CD4-positive, alpha-beta T cell treated with Interleukin-4 for 4 hours (primary cell): ENCODE data around the gene SNX8.
"Not testable (repeated sequence)": the region's sequence is repeated elsewhere in the genome, so short reads cannot be mapped to it uniquely, and the experiment has no call there.

Experiments used
- DNase-seq: peaks from one replicate; pipeline ENCODE4 v3.0.0-alpha.2; 2020

SNX8 gene, protein sequence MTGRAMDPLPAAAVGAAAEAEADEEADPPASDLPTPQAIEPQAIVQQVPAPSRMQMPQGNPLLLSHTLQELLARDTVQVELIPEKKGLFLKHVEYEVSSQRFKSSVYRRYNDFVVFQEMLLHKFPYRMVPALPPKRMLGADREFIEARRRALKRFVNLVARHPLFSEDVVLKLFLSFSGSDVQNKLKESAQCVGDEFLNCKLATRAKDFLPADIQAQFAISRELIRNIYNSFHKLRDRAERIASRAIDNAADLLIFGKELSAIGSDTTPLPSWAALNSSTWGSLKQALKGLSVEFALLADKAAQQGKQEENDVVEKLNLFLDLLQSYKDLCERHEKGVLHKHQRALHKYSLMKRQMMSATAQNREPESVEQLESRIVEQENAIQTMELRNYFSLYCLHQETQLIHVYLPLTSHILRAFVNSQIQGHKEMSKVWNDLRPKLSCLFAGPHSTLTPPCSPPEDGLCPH

DNA sequence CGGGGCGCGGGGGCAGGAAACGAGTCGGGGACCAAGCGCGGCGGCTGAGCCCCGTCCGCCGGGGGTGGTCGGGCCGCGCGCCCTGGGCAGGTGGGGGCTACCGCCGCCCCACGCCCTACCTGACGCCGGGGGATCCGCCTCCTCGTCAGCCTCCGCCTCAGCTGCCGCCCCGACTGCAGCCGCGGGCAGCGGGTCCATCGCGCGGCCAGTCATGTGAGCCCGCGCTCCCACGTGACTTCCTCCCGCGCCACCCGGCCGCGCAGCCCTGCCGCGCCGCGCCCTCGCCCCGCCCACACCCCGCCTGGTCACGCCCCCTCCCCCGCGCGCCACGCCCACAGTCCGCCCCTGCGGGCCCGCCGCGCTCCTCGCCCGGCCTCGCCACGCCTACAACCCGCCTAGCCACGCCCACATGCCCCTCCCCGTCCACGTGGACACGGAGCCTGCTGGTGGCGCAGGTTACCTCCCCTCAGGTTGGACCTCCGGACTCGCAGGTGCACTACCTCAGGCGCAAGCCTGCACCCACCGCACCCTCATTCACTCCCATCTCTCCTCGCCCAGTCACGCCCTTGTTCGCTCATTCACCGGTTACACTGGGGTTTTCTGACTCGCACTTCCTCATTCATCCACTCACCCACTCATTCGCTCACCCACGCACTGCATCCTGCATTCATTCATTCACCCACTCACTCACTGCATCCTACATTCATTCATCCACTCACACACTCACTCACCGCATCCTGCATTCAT, at the start of gene SNX8:
Gene SNX8, minus strand, starts transcription at position 233 of the 747 bp plus-strand sequence. Its CDS starts 20 bp downstream, at position 213.
- peak; percentile 88 for DNase-seq

DNA sequence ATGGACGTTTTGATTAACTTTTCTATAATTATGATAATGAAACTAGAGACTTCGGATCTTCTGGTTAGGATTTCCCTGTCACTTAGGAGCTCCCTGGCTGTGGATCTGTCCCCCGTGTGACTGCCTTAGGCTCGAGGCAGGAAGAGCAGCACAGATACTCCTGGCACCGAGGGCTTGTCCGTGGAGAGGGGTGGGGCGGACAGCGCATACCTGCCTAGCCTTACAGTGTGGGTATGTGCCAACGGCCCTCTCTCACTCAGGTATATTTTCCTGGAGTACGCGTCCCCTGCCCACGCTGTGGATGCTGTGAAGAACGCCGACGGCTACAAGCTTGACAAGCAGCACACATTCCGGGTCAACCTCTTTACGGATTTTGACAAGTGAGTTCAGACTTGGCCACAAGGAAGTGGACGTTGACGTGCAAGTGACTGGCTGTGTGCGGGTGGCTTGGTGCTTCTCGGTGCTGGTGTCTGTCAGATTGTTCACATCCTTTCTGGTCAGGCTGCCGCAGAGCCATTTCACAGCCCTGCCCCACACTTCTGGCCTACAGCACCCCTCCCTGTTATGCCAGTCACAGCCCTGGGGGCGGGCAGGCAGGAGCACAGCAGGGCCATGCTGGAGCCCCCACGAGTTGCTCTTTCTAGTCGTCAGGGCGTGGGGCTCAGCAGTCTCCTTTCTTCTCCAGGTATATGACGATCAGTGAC, 48.3 kb upstream of the SNX8 start:
- no peak for DNase-seq

GRCh38 chr7:2360796-2361195, 46.6 kb upstream of the SNX8 start:
- no peak for DNase-seq

DNA sequence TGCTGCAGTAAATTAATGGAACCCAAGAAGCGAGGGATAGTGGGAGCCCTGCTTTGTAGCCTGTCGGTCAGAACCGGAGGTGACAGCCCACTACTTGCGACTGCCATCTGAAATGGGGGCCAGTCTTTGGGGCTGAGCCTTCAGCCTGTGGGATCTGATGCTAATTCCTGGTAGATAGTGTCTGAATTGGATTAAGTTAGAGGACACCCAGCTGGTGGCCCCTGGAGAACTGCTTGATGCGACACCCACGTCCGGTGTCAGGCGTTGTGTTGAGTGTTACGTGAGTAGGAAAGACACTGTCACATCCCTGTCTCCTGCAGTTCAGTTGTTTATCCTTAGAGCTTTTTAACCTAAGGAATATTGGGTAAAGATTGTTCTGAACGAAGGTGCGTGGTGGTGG, 45.4 kb upstream of the SNX8 start:
- no peak for DNase-seq

DNA sequence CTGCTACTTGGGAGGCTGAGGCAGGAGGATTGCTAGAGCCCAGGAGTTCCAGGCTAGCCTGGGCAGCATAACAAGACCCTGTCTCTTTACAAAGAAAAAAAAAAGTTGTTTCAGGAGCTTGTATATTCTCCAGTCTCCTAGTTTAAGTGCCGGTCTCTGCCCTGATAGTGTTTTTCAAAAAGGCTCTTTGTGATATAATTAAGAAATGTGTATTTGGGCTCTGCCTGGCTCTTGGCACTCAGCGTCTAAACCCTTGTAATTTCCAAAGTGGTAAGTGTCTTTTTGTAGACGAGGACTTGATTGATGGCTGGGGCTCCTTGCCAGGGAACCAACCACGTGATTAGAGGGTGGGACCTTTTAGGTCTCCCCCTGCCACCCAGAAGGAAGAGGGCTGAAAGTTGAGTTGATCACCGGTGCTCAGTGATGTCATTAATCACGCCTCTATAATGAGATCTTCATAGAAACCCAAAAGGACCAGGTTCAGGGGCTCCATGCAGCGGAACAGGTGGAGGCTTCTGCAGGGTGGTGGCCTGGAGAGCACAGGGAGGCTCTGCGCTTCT, 44.8 kb upstream of the SNX8 start:
- no peak for DNase-seq

- no peak for DNase-seq
These were observed 43.3 kb upstream of the SNX8 start for GRCh38 chr7:2357571-2357970.

DNA sequence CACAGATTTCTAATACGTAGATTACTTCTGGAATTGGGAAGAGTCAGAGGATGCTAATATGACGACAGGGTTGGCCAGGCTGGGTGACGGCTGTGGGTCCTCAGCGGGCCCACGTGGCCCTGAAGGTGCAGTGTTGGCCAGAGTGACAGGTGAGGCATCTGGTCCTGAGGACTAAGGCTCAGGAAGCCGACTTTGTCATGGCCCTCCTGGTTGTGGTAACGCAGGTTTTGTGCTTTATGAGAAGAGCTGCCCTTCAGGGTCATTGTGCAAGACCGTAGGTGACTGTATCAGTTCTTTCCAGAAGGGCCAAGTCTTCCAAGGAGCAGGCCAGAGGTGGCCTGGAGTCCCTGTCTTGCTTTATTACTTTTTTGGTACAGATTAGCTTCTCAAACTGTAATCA, 42.9 kb upstream of the SNX8 start:
- no peak for DNase-seq

DNA sequence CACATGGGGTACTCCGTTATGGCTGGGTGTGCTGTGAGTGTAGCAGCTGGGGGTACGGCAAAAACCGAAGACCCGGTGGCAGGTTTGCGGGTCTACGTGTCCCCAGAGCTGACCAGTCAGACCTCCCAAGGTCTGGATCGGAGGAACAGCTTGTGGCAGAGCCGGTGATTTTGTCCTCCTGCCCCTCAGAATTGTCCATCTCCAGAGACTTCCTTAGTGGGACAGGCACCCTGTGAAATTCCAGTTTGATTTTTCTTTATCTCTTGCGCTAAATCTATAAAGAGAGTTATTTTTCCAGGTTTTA, 41.4 kb upstream of the SNX8 start:
- DNase-seq, result no peak

- DNase-seq, result no peak
These were observed 40.9 kb upstream of the SNX8 start for GRCh38 chr7:2354939-2355704.

GRCh38 chr7:2354186-2354938, 40.1 kb upstream of the SNX8 start, which contains the start of gene EIF3B:
Gene EIF3B (plus strand): TSS chr7:2354827. CDS start chr7:2354922, 95 bp downstream.
- peak; percentile 91 for DNase-seq

GRCh38 chr7:2353936-2354185, 39.6 kb upstream of the SNX8 start:
- peak; percentile 88 for DNase-seq

- DNase-seq, result no peak
These were observed 39.1 kb upstream of the SNX8 start for GRCh38 chr7:2353113-2353935.

GRCh38 chr7:2350861-2351260, 36.6 kb upstream of the SNX8 start:
- DNase-seq, result no peak

DNA sequence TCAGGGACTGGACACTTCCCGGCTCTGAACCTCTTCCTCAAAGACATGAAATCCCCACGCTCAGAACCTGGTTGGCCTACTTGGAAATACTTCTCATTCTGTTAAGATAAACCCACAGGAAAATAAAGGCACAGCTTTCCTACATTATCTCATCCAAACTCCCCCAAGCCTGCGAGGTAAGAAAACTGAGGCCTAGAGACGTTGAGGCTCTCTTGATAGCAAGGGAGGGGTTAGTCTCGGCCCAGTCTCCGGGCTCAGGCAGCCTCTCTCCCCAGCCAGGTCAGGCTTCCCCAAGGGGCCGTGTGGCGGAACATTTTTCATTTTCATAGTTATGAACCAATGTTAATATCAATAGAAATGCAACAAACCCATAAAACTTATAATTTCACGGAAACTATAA, 35.8 kb upstream of the SNX8 start:
- DNase-seq, result no peak

GRCh38 chr7:2347351-2348063, 33.3 kb upstream of the SNX8 start:
- DNase-seq, result not testable (repeated sequence)

DNA sequence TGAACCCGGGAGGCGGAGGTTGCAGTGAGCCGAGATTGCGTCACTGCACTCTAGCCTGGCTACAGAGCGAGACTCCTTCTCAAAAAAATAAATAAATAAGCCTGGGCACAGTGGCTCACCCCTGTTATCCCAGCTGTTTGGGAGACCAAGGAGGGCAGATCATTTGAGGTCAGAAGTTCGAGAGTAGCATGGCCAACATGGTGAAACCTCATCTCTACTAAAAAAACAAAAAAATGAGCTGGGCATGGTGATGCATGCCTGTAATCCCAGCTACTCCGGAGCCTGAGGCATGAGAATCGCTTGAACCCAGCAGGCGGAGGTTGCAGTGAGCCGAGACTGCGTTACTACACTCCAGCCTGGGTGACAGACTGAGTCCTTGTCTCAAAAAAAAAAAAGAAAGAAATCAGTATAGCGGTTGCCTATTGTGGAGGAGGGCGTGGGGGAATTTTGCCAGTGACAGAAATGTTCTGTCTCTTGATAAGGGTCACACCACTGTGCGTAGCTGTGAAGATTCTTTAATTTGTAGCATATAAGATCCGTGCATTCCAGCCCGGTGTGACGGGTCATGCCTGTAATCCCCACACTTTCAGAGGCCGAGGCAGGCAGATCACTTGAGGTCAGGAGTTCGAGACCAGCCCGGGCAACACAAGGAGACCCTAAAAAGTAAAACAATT, 22.5 kb upstream of the SNX8 start:
- DNase-seq, result no peak

- DNase-seq, result not testable (repeated sequence)
These were observed 18.5 kb upstream of the SNX8 start for GRCh38 chr7:2332606-2333231.

DNA sequence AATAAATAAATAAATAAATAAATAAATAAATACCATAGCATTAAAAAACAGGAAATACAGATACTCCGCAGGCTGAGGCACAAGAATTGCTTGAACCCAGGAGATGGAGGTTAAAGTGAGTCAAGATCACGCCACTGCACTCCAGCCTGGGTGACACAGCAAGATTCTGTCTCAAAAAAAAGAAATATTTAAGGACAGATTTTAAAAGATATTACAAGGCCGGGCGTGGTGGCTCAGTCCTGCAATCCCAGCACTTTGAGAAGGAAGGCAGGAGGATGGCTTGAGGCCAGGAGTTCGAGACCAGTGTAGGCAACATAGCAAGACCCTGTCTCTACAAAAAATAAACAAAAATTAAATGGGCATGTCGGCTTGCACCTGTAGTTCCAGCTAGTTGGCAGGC, 17.5 kb upstream of the SNX8 start:
- DNase-seq, result no peak

- DNase-seq, result no peak
These were observed 16.3 kb upstream of the SNX8 start for GRCh38 chr7:2330493-2330892.
